ENCODE results near the gene SLC9A3. TPM values are rescaled to one million over a fixed set of nuclear protein-coding genes. Genes with fewer than 3 reads are reported as not detected.

Gene SLC9A3
- total and polyA plus RNA-seq, 8 donors: 2.7 to 142 (median 14.9) TPM

GRCh38 chr5:485946-486491, 38.2 kb downstream of the SLC9A3 start:
- 31 to 50% (median 49%) methylated on average over 16 to 23 of the region's 23 CpGs for WGBS, 5 donors
- H3K27ac ChIP-seq: no peak overlapping the region
- H3K9me3 ChIP-seq: no peaks in the 10 kb centered on the region
- H3K4me1 ChIP-seq: peaks cover 0 to 5% (median 0%) of the 10 kb centered on the region in 4 donors
- TF ChIP-seq CTCF (IDR thresholded peaks at IDR 0.05): no peak
- no peak for TF ChIP-seq EP300 (IDR thresholded peaks at IDR 0.05)
- no peak for TF ChIP-seq POLR2AphosphoS5 (IDR thresholded peaks at IDR 0.05)
- TF ChIP-seq POLR2A (IDR thresholded peaks at IDR 0.05): no peak
- no peaks in the 10 kb centered on the region for H3K36me3 ChIP-seq
- DNase-seq: no peak
- H3K4me3 ChIP-seq: no peak overlapping the region
- peaks cover 0 to 86% (median 34%) of the 10 kb centered on the region in 3 donors for H3K27me3 ChIP-seq
- intact Hi-C loops (cut with DNase I; ENCODE audit: low total_unique reads): no loop called here

DNA sequence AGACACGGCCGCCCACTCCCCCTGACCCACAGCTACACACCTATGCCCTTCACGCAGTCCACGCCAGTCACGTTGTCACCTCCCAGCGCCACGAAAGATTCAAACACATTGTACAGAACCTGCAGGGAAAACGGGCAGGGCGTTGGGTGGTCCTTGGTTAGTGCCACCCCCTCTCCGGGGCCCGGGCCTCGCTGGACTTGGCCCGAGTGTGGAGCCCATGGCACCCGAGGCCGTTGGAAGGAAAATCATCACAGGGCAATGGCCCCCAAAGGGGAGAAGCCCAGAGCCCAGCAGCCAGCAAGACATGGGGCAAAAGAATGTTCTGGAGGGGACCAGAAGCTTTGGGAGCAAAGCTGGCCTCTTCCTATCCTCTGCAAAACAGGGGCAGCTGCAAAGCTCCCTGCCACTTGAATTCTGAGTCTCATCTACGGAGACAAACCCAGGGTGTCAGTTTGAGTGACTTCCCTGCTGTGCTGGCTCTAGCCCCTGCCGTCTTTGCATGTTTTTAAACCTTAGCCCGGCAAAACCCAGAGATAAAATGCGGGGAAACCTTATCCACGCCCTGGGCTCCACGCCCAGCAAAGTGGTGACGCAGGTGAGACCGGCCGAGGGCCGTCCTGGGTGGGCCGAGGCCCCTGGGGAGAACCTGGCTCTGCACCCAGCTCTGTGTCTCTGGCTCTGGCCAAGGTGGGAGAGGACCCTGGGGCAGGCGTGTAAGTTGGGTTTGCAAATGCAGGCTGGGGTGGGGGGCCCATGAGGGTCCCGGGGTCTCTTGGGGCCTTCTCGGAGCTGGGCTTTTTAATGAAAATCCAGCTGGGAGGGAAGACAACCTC, 38.9 kb downstream of the SLC9A3 start:
- H3K27me3 ChIP-seq: peaks cover 0 to 86% (median 37%) of the 10 kb centered on the region in 3 donors
- H3K9me3 ChIP-seq: no peaks in the 10 kb centered on the region
- intact Hi-C loops (cut with DNase I; ENCODE audit: low total_unique reads): no loop called here
- no peaks in the 10 kb centered on the region for H3K36me3 ChIP-seq
- no peak overlapping the region for H3K27ac ChIP-seq
- 53 to 69% (median 63%) methylated on average over 23 to 29 of the region's 29 CpGs for WGBS, 5 donors
- TF ChIP-seq CTCF (IDR thresholded peaks at IDR 0.05) (no peak), POLR2AphosphoS5 (IDR thresholded peaks at IDR 0.05) (no peak), POLR2A (IDR thresholded peaks at IDR 0.05) (no peak), EP300 (IDR thresholded peaks at IDR 0.05) (no peak)
- no peak overlapping the region for H3K4me3 ChIP-seq
- peaks cover 0 to 5% (median 0%) of the 10 kb centered on the region in 4 donors for H3K4me1 ChIP-seq
- peak in 1 of 2 donors; percentile 62 for DNase-seq

GRCh38 chr5:484556-484955, 39.7 kb downstream of the SLC9A3 start:
- no peaks in the 10 kb centered on the region for H3K36me3 ChIP-seq
- TF ChIP-seq EP300 (IDR thresholded peaks at IDR 0.05) (no peak), CTCF (IDR thresholded peaks at IDR 0.05) (no peak), POLR2AphosphoS5 (IDR thresholded peaks at IDR 0.05) (no peak), POLR2A (IDR thresholded peaks at IDR 0.05) (no peak)
- intact Hi-C loops (cut with DNase I; ENCODE audit: low total_unique reads): no loop called here
- DNase-seq: no peak
- no peaks in the 10 kb centered on the region for H3K9me3 ChIP-seq
- H3K4me3 ChIP-seq: no peak overlapping the region
- WGBS, 5 donors: 86 to 93% (median 89%) methylated on average over 15 to 24 of the region's 24 CpGs
- peaks cover 0 to 86% (median 45%) of the 10 kb centered on the region in 3 donors for H3K27me3 ChIP-seq
- peaks cover 0 to 5% (median 0%) of the 10 kb centered on the region in 4 donors for H3K4me1 ChIP-seq
- no peak overlapping the region for H3K27ac ChIP-seq

DNA sequence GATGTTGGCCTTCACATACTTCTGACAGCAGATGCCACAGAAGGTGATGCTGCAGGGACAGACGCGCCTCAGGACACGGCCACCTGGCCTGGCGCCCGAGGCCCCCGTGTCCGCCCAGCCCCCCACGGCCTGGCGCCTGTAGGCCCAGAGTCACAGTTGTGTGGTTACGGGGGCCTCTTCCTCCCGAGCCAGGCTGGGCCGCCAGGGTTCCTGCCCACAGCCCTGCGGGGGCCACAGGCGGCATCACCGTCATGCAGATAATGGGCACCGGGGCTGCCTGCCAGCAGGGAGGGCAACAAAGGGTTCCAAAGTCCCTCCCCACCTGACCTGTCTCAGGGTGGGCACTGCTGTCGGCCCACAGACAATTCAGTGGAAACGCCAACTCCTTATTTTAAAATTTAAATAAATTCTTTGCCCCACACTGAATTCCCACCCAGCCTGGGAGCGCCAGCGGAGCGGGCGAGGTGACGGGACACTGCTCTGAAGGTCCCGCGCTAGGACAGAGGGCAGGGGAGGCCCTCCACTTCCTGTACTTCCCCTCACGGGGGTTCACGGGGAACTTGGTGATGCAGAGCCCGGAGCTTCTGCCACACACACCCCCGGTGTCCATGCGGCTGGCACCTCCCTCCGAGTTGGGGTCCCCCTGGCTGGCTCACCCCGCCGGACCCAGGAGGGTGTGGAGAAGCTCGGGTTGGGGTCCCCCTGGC, 40.7 kb downstream of the SLC9A3 start:
- H3K4me1 ChIP-seq: peaks cover 0 to 5% (median 0%) of the 10 kb centered on the region in 4 donors
- intact Hi-C loops (cut with DNase I; ENCODE audit: low total_unique reads): no loop called here
- no peaks in the 10 kb centered on the region for H3K36me3 ChIP-seq
- no peak overlapping the region for H3K27ac ChIP-seq
- H3K27me3 ChIP-seq: peaks cover 6 to 86% (median 49%) of the 10 kb centered on the region in 3 donors
- no peak overlapping the region for H3K4me3 ChIP-seq
- no peaks in the 10 kb centered on the region for H3K9me3 ChIP-seq
- WGBS, 5 donors: 68 to 92% (median 78%) methylated on average over 9 to 34 of the region's 34 CpGs
- DNase-seq: no peak
- TF ChIP-seq EP300 (IDR thresholded peaks at IDR 0.05) (no peak), POLR2A (IDR thresholded peaks at IDR 0.05) (no peak), POLR2AphosphoS5 (IDR thresholded peaks at IDR 0.05) (no peak), CTCF (IDR thresholded peaks at IDR 0.05) (no peak)
